ENCODE data around the gene PFN1. TPM values are rescaled to one million over a fixed set of nuclear protein-coding genes. Genes with fewer than 3 reads are reported as not detected.

The PFN1 gene
- total RNA-seq, 1 experiment from 2014 or later, result 263 TPM

- DNase-seq, result no peak
Measured at GRCh38 chr17:4950075-4950745, 1.9 kb upstream of the PFN1 start.

DNA sequence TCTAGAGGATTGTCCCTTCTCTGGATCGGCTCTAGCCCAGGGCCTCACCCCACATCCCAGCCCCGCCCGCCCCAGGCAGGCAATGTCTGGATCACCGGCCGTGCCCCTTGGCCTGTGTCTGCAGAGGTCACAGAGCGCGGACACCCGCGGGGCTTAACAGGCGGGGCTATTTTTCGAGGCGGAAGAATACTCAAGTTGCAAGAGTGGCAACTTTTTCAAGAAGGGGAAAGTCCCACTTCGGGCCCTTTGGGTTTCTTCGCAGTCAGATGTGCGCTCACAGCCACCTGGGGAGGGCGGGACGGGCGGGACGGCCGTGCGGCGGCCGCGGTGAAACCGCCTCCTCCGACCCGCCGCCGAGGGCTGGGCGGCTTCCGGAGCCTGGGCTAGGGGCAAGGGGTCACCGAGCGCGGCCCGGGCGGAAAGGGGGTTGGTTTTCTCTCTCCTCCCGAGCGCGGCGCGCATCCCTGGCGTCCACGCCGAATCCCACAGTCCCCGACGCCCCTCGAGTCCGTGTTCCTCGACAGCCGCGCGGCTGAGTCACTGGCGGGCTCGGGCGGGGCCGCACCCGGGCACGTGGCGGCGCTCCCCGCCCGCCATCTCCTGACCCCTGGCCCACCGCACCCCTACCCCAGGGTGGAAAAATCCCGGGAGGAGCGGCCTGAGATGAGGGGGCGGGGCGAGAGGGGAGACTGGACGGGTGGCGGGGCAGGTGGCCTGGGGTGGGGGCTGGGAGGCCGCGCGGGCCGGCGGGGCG is 1.2 kb upstream of the PFN1 start:
- Histone ChIP-seq H3K36me3 (peaks cover 35% of the 10 kb centered on the region), H3K9me3 (no peaks in the 10 kb centered on the region), H3K4me3 (peak overlapping the region; percentile 89), H3K27me3 (no peaks in the 10 kb centered on the region)
- DNase-seq, result peak; percentile 83

More at GRCh38 chr17:4950075-4950745, 1.9 kb upstream of the PFN1 start:
- H3K9me3 ChIP-seq, result no peaks in the 10 kb centered on the region
- peak overlapping the region; percentile 89 for H3K4me3 ChIP-seq
- H3K27me3 ChIP-seq, result no peaks in the 10 kb centered on the region
- H3K36me3 ChIP-seq, result peaks cover 28% of the 10 kb centered on the region

DNA sequence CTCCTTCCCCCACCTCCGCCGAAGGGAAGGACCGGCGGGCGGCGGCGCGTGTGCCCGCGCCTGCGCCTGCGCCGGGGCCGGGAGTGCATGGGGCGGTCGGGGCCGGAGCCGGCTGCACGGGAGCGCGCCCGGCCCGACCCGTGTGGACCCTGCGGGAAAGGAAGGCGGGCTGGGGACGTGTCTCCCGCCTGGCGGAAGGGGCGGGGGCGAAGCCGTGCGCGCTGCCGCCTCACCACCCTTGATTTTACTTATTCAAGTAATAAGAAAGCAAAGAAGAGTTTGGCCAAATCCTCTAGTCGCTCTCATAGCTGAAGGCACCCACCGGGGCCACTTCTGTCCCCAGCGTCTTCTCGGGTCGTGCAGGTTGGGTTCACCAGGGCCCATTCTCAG is 596 bp upstream of the PFN1 start:
- Histone ChIP-seq H3K9me3 (no peaks in the 10 kb centered on the region), H3K27me3 (no peaks in the 10 kb centered on the region), H3K36me3 (peaks cover 41% of the 10 kb centered on the region), H3K4me3 (peak overlapping the region; percentile 89)
- peak; percentile 83 for DNase-seq

- peak; percentile 55 for DNase-seq
- peaks cover 51% of the 10 kb centered on the region for H3K36me3 ChIP-seq
- H3K27me3 ChIP-seq, result no peaks in the 10 kb centered on the region
- H3K9me3 ChIP-seq, result no peaks in the 10 kb centered on the region
- peak overlapping the region; percentile 89 for H3K4me3 ChIP-seq
Measured at GRCh38 chr17:4947411-4948165, 742 bp downstream of the PFN1 start.

DNA sequence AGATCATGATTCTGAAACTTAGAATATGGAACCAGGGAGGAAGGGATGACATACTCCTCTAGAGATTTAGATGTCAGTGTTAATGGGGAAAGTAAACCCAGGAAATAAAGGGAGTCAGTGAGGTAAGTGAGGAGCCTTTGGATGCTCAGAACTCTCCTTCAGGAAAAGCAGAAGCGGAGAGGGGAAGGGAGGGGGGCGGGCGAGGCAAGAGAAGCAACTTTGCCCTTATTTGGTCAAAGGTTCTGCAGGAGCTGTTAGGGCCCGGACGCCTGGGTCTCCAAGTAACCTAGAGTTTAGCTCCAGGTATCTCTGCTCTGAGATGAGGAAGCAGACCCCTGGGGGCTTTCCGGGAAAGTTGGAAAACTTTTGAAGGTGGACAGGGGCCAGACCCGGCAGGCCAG is 1.3 kb downstream of the PFN1 start:
- no peak for DNase-seq
- Histone ChIP-seq H3K9me3 (no peaks in the 10 kb centered on the region), H3K36me3 (peaks cover 51% of the 10 kb centered on the region), H3K27me3 (no peaks in the 10 kb centered on the region), H3K4me3 (peak overlapping the region; percentile 89)

- H3K9me3 ChIP-seq, result no peaks in the 10 kb centered on the region
- DNase-seq, result no peak
- H3K4me3 ChIP-seq, result peak overlapping the region; percentile 89
- H3K36me3 ChIP-seq, result peaks cover 54% of the 10 kb centered on the region
- no peaks in the 10 kb centered on the region for H3K27me3 ChIP-seq
Measured at GRCh38 chr17:4946312-4946976, 1.9 kb downstream of the PFN1 start.

GRCh38 chr17:4945944-4946280 is 2.4 kb downstream of the PFN1 start:
- Histone ChIP-seq H3K9me3 (no peaks in the 10 kb centered on the region), H3K4me3 (peak overlapping the region; percentile 89), H3K36me3 (peaks cover 54% of the 10 kb centered on the region), H3K27me3 (no peaks in the 10 kb centered on the region)
- DNase-seq, result no peak

DNA sequence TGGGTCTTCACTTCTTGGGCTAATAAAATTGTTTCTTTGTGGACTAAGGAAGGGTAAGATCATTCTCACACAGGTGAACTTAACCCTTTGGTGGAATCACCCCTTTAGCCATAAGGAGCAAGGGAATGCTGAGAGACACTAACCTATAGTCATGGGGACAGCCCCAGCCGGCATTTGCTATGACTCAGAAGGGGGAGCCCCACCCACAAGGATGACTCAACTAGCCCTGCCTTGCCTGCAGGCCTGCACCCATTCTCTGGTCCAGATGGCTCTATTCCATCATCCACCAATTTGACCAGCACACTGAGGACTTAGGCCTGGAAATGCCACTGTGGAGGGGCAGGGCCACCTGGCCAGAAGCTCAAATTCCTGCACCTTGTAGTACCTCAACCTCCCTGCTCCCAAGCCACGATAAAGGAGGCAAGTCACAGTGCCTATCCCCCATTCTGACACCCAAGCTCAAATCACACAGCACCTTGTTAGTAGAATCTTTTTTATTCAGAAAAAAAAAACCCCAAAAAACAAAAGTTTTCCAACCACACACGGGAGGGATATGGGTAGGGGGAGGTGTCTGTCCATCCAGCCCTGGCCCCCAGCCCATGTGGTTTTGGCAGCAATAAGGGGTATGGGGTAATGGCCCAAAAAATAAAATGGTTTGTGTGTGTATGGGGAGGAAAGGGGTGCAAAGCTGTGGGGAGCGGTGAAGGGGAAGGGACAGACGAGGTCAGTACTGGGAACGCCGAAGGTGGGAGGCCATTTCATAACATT is 3.0 kb downstream of the PFN1 start:
- peak overlapping the region; percentile 89 for H3K4me3 ChIP-seq
- DNase-seq, result peak; percentile 91
- no peaks in the 10 kb centered on the region for H3K9me3 ChIP-seq
- peaks cover 54% of the 10 kb centered on the region for H3K36me3 ChIP-seq
- no peaks in the 10 kb centered on the region for H3K27me3 ChIP-seq

GRCh38 chr17:4944554-4945175 is 3.7 kb downstream of the PFN1 start:
- Histone ChIP-seq H3K27me3 (no peaks in the 10 kb centered on the region), H3K9me3 (no peaks in the 10 kb centered on the region), H3K36me3 (peaks cover 54% of the 10 kb centered on the region), H3K4me3 (no peak overlapping the region)
- DNase-seq, result no peak

DNA sequence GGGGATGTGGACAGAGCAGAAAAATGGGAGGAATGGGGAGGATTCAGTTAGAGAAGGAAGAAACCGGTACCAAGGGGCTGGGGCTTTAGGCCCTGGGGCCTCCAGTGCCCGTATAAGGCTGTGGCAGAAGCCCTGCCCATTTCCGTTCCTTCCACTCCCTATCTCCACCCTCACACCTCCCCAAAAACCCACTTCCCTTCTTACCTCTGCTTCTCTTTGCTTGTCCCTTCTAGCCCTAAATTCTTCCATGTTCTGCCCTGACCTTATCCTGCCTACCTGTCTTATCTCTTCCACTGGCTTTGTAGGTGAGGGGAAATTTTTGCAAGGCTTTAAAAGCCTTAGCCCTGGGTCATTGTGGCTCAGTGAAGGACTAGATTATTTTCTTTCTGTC is 4.2 kb downstream of the PFN1 start:
- Histone ChIP-seq H3K36me3 (peaks cover 54% of the 10 kb centered on the region), H3K9me3 (no peaks in the 10 kb centered on the region), H3K4me3 (no peak overlapping the region), H3K27me3 (no peaks in the 10 kb centered on the region)
- no peak for DNase-seq

GRCh38 chr17:4942760-4943508 is 5.4 kb downstream of the PFN1 start:
- Histone ChIP-seq H3K27me3 (no peaks in the 10 kb centered on the region), H3K4me3 (no peak overlapping the region), H3K36me3 (peaks cover 51% of the 10 kb centered on the region), H3K9me3 (no peaks in the 10 kb centered on the region)
- DNase-seq, result no peak

GRCh38 chr17:4941319-4941610 is 7.1 kb downstream of the PFN1 start:
- H3K9me3 ChIP-seq, result no peaks in the 10 kb centered on the region
- H3K4me3 ChIP-seq, result peak overlapping the region; percentile 70
- H3K27me3 ChIP-seq, result no peaks in the 10 kb centered on the region
- H3K36me3 ChIP-seq, result peaks cover 40% of the 10 kb centered on the region
- DNase-seq, result no peak

- Histone ChIP-seq H3K9me3 (no peaks in the 10 kb centered on the region), H3K27me3 (no peaks in the 10 kb centered on the region), H3K36me3 (peaks cover 35% of the 10 kb centered on the region), H3K4me3 (peak overlapping the region; percentile 70)
- DNase-seq, result no peak
Measured at GRCh38 chr17:4940555-4941318, 7.6 kb downstream of the PFN1 start.

DNA sequence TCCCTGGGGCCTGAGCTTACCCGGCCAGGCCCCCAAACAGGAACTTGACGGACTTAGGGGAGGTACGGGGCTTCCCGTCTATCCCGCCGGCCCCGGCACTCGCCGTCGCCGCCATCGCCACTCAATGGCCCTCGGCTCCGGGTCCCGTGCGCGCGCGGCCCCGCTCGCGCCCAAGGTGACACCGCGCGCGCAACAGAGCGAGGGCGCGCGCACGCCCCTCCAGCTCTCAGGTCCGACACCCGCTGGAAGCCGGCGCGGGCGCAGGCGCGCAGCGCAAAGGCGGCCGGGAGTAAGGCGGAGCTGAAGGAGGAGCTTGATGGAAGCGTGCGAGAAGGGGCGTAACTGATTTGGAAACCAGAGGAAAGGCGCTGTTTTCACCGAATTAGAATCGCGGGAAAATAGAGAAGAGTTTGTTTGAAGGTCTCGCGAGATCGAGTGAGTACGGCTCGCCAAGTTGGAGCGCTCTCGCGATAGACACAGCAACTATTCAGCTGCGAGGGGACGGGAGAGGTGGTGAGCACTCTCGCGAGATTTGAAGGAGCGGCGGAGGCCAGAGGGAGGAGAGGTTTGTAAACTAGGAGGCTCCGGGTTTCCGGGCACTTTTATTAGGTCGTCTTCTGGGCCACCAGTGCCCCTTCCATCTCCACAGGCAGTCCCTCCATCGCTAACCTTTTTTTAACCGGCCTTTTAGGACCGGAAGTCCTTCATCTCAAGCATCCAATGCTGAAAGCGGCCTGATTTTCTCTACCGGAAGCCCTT is 8.4 kb downstream of the PFN1 start, which contains the start of the genes RNF167 and SLC25A11:
Gene RNF167 (plus strand): TSS at position 473 of the 759 bp plus-strand sequence. CDS start 642 bp downstream, outside the sequence.
Gene SLC25A11 (minus strand): TSS at position 251 of the 759 bp plus-strand sequence. CDS start 136 bp downstream, at position 115.
- H3K36me3 ChIP-seq, result peaks cover 27% of the 10 kb centered on the region
- peak within 1 kb of the TSS; percentile 70 for H3K4me3 ChIP-seq
- DNase-seq, result peak; percentile 92
- no peaks in the 10 kb centered on the region for H3K9me3 ChIP-seq
- no peaks in the 10 kb centered on the region for H3K27me3 ChIP-seq
